H9 (cell line): ENCODE results near the gene ZCCHC10. TPM values are rescaled to one million over a fixed set of nuclear protein-coding genes. Genes with fewer than 3 reads are reported as not detected.

Source experiments
- DNase-seq: peaks from one replicate; pipeline ENCODE4 v3.0.0-alpha.2; 2017
- H2AFZ ChIP-seq: one replicate; pipeline ENCODE4 v1.6.1; 2013; ENCODE audit warnings: mild to moderate bottlenecking, low read length, control low read depth, moderate library complexity
- H2AK5ac ChIP-seq: 2 replicates; pipeline ENCODE4 v1.6.1; 2013; ENCODE audit warnings: low read length, control low read depth, mixed read lengths; ENCODE audit not compliant: insufficient read length
- H2BK120ac ChIP-seq: one replicate; pipeline ENCODE4 v1.6.1; 2013; ENCODE audit warnings: low read depth, mild to moderate bottlenecking, low read length, control low read depth, inconsistent platforms; ENCODE audit not compliant: poor library complexity, severe bottlenecking
- H2BK12ac ChIP-seq: 2 replicates; pipeline ENCODE4 v1.6.1; 2013; ENCODE audit warnings: low read length, control low read depth, mixed read lengths, low read depth; ENCODE audit not compliant: insufficient read length
- H2BK15ac ChIP-seq: 2 replicates; pipeline ENCODE4 v1.6.1; 2013; ENCODE audit warnings: low read depth, low read length, control low read depth
- H2BK20ac ChIP-seq: one replicate; pipeline ENCODE4 v1.6.1; 2013; ENCODE audit warnings: low read depth, mild to moderate bottlenecking, low read length, control low read depth, inconsistent platforms; ENCODE audit not compliant: poor library complexity, severe bottlenecking
- H2BK5ac ChIP-seq: 2 replicates; pipeline ENCODE4 v1.6.1; 2013; ENCODE audit warnings: low read length, control low read depth, mixed read lengths; ENCODE audit not compliant: insufficient read length
- H3K14ac ChIP-seq: 2 replicates; pipeline ENCODE4 v1.6.1; 2013; ENCODE audit warnings: low read length, control low read depth; ENCODE audit not compliant: insufficient read depth
- H3K18ac ChIP-seq: 2 replicates; pipeline ENCODE4 v1.6.1; 2013; ENCODE audit warnings: low read depth, mild to moderate bottlenecking, mixed read lengths, low read length, control low read depth; ENCODE audit not compliant: insufficient read length
- H3K23ac ChIP-seq: 2 replicates; pipeline ENCODE4 v1.6.1; 2013; ENCODE audit warnings: low read length, control low read depth, mixed read lengths, low read depth; ENCODE audit not compliant: insufficient read length
- H3K23me2 ChIP-seq: 2 replicates; pipeline ENCODE4 v1.6.1; 2013; ENCODE audit warnings: low read depth, mild to moderate bottlenecking, mixed read lengths, low read length, control low read depth; ENCODE audit not compliant: insufficient read length, poor library complexity, severe bottlenecking
- H3K27ac ChIP-seq: 2 replicates; pipeline ENCODE4 v1.5.1; 2013; ENCODE audit warnings: low read length, control low read depth, mixed read lengths, low read depth; ENCODE audit not compliant: insufficient read length
- H3K27me3 ChIP-seq: 2 replicates; pipeline ENCODE4 v1.6.1; 2013; ENCODE audit warnings: low read length, control low read depth, inconsistent platforms; ENCODE audit not compliant: insufficient read depth
- H3K4ac ChIP-seq: 2 replicates; pipeline ENCODE4 v1.6.1; 2013; ENCODE audit warnings: low read depth, mild to moderate bottlenecking, control low read depth, inconsistent platforms, low read length, moderate library complexity
- H3K4me1 ChIP-seq: 2 replicates; pipeline ENCODE4 v1.6.1; 2013; ENCODE audit warnings: low read length, control low read depth, inconsistent platforms; ENCODE audit not compliant: insufficient read depth
- H3K4me2 ChIP-seq: 2 replicates; pipeline ENCODE4 v1.6.1; 2013; ENCODE audit warnings: low read length, control low read depth, mixed read lengths; ENCODE audit not compliant: insufficient read length, insufficient read depth
- H3K56ac ChIP-seq: 2 replicates; pipeline ENCODE4 v1.6.1; 2013; ENCODE audit warnings: low read depth, mild to moderate bottlenecking, mixed read lengths, low read length, control low read depth; ENCODE audit not compliant: insufficient read length
- H3K79me1 ChIP-seq: 2 replicates; pipeline ENCODE4 v1.6.1; 2013; ENCODE audit warnings: low read depth, mild to moderate bottlenecking, moderate library complexity, low read length, control low read depth, inconsistent platforms; ENCODE audit not compliant: insufficient read depth, poor library complexity, severe bottlenecking
- H3K79me2 ChIP-seq: 2 replicates; pipeline ENCODE4 v1.6.1; 2013; ENCODE audit warnings: low read length, control low read depth, inconsistent platforms; ENCODE audit not compliant: insufficient read depth
- H3K9ac ChIP-seq: 2 replicates; pipeline ENCODE4 v1.6.1; 2013; ENCODE audit warnings: low read length, control low read depth, mixed read lengths; ENCODE audit not compliant: insufficient read length; ENCODE audit errors: extremely low read depth
- H3K9me3 ChIP-seq: one replicate; pipeline ENCODE4 v1.6.1; 2013; ENCODE audit warnings: low read depth, low read length, inconsistent platforms; ENCODE audit not compliant: control insufficient read depth
- H3T11ph ChIP-seq: one replicate; pipeline ENCODE4 v1.6.1; 2013; ENCODE audit warnings: mild to moderate bottlenecking, low read length, control low read depth, inconsistent platforms
- H4K20me1 ChIP-seq: one replicate; pipeline ENCODE4 v1.6.1; 2013; ENCODE audit not compliant: control insufficient read depth, insufficient read length, insufficient read depth
- H4K5ac ChIP-seq: 2 replicates; pipeline ENCODE4 v1.6.1; 2013; ENCODE audit warnings: low read depth, mild to moderate bottlenecking, mixed read lengths, low read length, control low read depth; ENCODE audit not compliant: insufficient read length
- H4K8ac ChIP-seq: replicated peaks from 2 replicates; pipeline ENCODE4 v1.6.1; 2013; ENCODE audit warnings: low read length, control low read depth, mixed read lengths, low read depth; ENCODE audit not compliant: insufficient read length
- H4K91ac ChIP-seq: 2 replicates; pipeline ENCODE4 v1.6.1; 2013; ENCODE audit warnings: low read depth, mild to moderate bottlenecking, moderate library complexity, mixed read lengths, low read length, control low read depth; ENCODE audit not compliant: insufficient read length
- H3K27ac Mint-ChIP-seq, 3 experiments: 2 replicates in 2 of 3; 3 replicates in 1 of 3; pipeline ENCODE4 v1.8.0; 2020 to 2021; ENCODE audit warnings: mixed read lengths in 3 of 3, mild to moderate bottlenecking in 1 of 3, moderate library complexity in 1 of 3
- H3K27me3 Mint-ChIP-seq: 2 replicates; pipeline ENCODE4 v1.8.0; 2021; ENCODE audit warnings: low read depth, mild to moderate bottlenecking, moderate library complexity, mixed read lengths
- H3K36me3 Mint-ChIP-seq, 3 experiments: 2 replicates in 2 of 3; 3 replicates in 1 of 3; pipeline ENCODE4 v1.8.0; 2020 to 2021; ENCODE audit warnings: low read depth in 3 of 3, mixed read lengths in 3 of 3; ENCODE audit not compliant: insufficient read depth in 1 of 3
- H3K4me1 Mint-ChIP-seq, 2 experiments: 2 replicates each; pipeline ENCODE4 v1.8.0; 2020; ENCODE audit warnings: mixed read lengths in 2 of 2
- H3K4me3 Mint-ChIP-seq, 2 experiments: 2 replicates in 1 of 2; 3 replicates in 1 of 2; pipeline ENCODE4 v1.8.0; 2020 to 2021; ENCODE audit warnings: mild to moderate bottlenecking in 2 of 2, mixed read lengths in 2 of 2, moderate library complexity in 1 of 2
- H3K9me3 Mint-ChIP-seq, 2 experiments: 2 replicates in 1 of 2; 3 replicates in 1 of 2; pipeline ENCODE4 v1.8.0; 2020; ENCODE audit warnings: mild to moderate bottlenecking in 2 of 2, mixed read lengths in 2 of 2, moderate library complexity in 1 of 2
- CTCF ChIP-seq: fragments of 200-600 bp; sonication (generic); conservative IDR thresholded peaks from 3 replicates; pipeline ENCODE4 v1.8.0; 2021; ENCODE audit warnings: antibody characterized with exemption, mild to moderate bottlenecking
- WGBS: extraction: QIAGEN DNeasy Blood & Tissue Kit; methylation state at CpG from one replicate; pipeline ENCODE4 v1.1.7; 2013; ENCODE audit warnings: missing lambda C conversion rate, low lambda C conversion rate, mixed read lengths; ENCODE audit not compliant: insufficient read length; ENCODE audit errors: extremely low coverage; 5-methylcytosine and 5-hydroxymethylcytosine counted together
- total RNA-seq: library from RNA; stranded (reverse); gene quantifications from 2 replicates; pipeline ENCODE4 v1.2.1, GENCODE V29; 2021

ZCCHC10 gene
- total RNA-seq, 1 experiment from 2014 or later: 34.0 TPM

GRCh38 chr5:133053448-133053847 lies 27.1 kb upstream of the ZCCHC10 start:
- H2BK12ac ChIP-seq: no peak overlapping the region
- no peak overlapping the region for H3K56ac ChIP-seq
- H3K23ac ChIP-seq: no peak overlapping the region
- H4K5ac ChIP-seq: no peak overlapping the region
- H3K4ac ChIP-seq: no peak overlapping the region
- peaks cover 10% of the 10 kb centered on the region for H3K23me2 ChIP-seq
- H3K79me1 ChIP-seq: no peaks in the 10 kb centered on the region
- Mint-ChIP-seq H3K27me3 (no peaks in the 10 kb centered on the region), H3K27ac (no peak overlapping the region), H3K9me3 (no peaks in the 10 kb centered on the region; a peak in 1 of 5 replicates), H3K4me1 (peaks cover 40 to 41% of the 10 kb centered on the region in 2 experiments), H3K4me3 (peak overlapping the region; percentile 92 to 93), H3K36me3 (peaks cover 4 to 20% (median 10%) of the 10 kb centered on the region in 3 experiments; a peak in 6 of 7 replicates)
- no peak overlapping the region for H3K9ac ChIP-seq
- H3K14ac ChIP-seq: no peak overlapping the region
- no peak for DNase-seq
- H2BK20ac ChIP-seq: no peak overlapping the region
- H3T11ph ChIP-seq: no peak overlapping the region
- H3K27me3 ChIP-seq: no peaks in the 10 kb centered on the region
- no peak overlapping the region for H4K91ac ChIP-seq
- no peaks in the 10 kb centered on the region for H3K9me3 ChIP-seq
- H2AK5ac ChIP-seq: no peak overlapping the region
- peak overlapping the region; percentile 90 for H3K4me2 ChIP-seq
- no CpG with 5 or more reads among the region's 15 CpGs for WGBS
- no peak overlapping the region for H4K8ac ChIP-seq
- peaks cover 2% of the 10 kb centered on the region; the same call in 1 of the 2 replicates for H3K4me1 ChIP-seq
- H3K18ac ChIP-seq: no peak overlapping the region
- H3K79me2 ChIP-seq: peaks cover 58% of the 10 kb centered on the region
- no peak overlapping the region for H2BK120ac ChIP-seq
- no peaks in the 10 kb centered on the region for H4K20me1 ChIP-seq
- no peak overlapping the region for H2BK5ac ChIP-seq
- no peak overlapping the region for H2BK15ac ChIP-seq
- TF ChIP-seq CTCF: no peak
- H3K27ac ChIP-seq: no peak overlapping the region
- H2AFZ ChIP-seq: no peak overlapping the region
